ENCODE measurements around the gene ARHGEF28. TPM values are rescaled to one million over a fixed set of nuclear protein-coding genes. Genes with fewer than 3 reads are reported as not detected.

Gene ARHGEF28
- total RNA-seq, 1 donor from 2014 or later, result 2.1 TPM

GRCh38 chr5:73844165-73844564 lies 218.2 kb downstream of the ARHGEF28 start:
- intact Hi-C loops (cut with micrococcal nuclease), result no loop called here
- TF ChIP-seq, protein P1, sequence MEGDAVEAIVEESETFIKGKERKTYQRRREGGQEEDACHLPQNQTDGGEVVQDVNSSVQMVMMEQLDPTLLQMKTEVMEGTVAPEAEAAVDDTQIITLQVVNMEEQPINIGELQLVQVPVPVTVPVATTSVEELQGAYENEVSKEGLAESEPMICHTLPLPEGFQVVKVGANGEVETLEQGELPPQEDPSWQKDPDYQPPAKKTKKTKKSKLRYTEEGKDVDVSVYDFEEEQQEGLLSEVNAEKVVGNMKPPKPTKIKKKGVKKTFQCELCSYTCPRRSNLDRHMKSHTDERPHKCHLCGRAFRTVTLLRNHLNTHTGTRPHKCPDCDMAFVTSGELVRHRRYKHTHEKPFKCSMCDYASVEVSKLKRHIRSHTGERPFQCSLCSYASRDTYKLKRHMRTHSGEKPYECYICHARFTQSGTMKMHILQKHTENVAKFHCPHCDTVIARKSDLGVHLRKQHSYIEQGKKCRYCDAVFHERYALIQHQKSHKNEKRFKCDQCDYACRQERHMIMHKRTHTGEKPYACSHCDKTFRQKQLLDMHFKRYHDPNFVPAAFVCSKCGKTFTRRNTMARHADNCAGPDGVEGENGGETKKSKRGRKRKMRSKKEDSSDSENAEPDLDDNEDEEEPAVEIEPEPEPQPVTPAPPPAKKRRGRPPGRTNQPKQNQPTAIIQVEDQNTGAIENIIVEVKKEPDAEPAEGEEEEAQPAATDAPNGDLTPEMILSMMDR (IDR thresholded peaks at IDR 0.05; ENCODE audit: borderline replicate concordance), result no peak
- Histone ChIP-seq H3K27ac (replicated peaks) (no peak overlapping the region), H3K9me3 (replicated peaks) (no peaks in the 10 kb centered on the region), H3K4me3 (no peak overlapping the region), H3K27me3 (ENCODE audit: low read depth) (no peaks in the 10 kb centered on the region), H3K4me1 (no peaks in the 10 kb centered on the region), H3K36me3 (no peaks in the 10 kb centered on the region)
- no peak for DNase-seq

- intact Hi-C loops (cut with micrococcal nuclease), result no loop called here
- H3K36me3 ChIP-seq, result no peaks in the 10 kb centered on the region
- no peak for DNase-seq
- no peak overlapping the region for H3K27ac ChIP-seq (replicated peaks)
- no peaks in the 10 kb centered on the region for H3K27me3 ChIP-seq (ENCODE audit: low read depth)
- no peaks in the 10 kb centered on the region for H3K9me3 ChIP-seq (replicated peaks)
- no peak overlapping the region for H3K4me3 ChIP-seq
- H3K4me1 ChIP-seq, result peaks cover 9% of the 10 kb centered on the region
- TF ChIP-seq, protein P1 (IDR thresholded peaks at IDR 0.05; ENCODE audit: borderline replicate concordance), result no peak
Observed at GRCh38 chr5:73851471-73852181, 225.6 kb downstream of the ARHGEF28 start.

GRCh38 chr5:73853091-73853490 lies 227.1 kb downstream of the ARHGEF28 start:
- Histone ChIP-seq H3K36me3 (no peaks in the 10 kb centered on the region), H3K27ac (replicated peaks) (no peak overlapping the region), H3K27me3 (ENCODE audit: low read depth) (no peaks in the 10 kb centered on the region), H3K9me3 (replicated peaks) (no peaks in the 10 kb centered on the region), H3K4me1 (peaks cover 23% of the 10 kb centered on the region), H3K4me3 (no peak overlapping the region)
- TF ChIP-seq, protein P1 (IDR thresholded peaks at IDR 0.05; ENCODE audit: borderline replicate concordance), result no peak
- no peak for DNase-seq
- intact Hi-C loops (cut with micrococcal nuclease), result no loop called here

- Histone ChIP-seq H3K4me3 (no peak overlapping the region), H3K36me3 (no peaks in the 10 kb centered on the region), H3K9me3 (replicated peaks) (no peaks in the 10 kb centered on the region), H3K27me3 (ENCODE audit: low read depth) (no peaks in the 10 kb centered on the region), H3K27ac (replicated peaks) (peak overlapping the region; percentile 62), H3K4me1 (peaks cover 42% of the 10 kb centered on the region)
- intact Hi-C loops (cut with micrococcal nuclease), result no loop called here
- TF ChIP-seq, protein P1 (IDR thresholded peaks at IDR 0.05; ENCODE audit: borderline replicate concordance), result no peak
- no peak for DNase-seq
Observed at GRCh38 chr5:73856997-73857396, 231.0 kb downstream of the ARHGEF28 start.

DNA sequence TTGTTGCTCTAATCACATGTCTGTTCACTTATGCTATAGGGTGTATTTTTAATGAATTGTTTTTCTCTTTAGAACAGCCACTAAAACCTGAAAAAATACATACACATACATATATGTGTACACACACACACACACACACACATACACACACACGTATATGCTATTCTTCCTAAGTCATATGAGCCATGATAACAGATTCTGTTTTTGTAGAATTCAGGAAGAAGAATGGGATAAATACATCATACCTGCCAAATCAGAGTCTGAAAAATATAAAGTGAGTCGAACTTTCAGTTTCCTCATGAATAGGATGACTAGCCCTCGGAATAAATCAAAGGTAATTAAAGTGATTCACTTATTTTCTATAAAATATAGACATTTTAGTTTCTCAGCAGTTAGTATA lies 231.4 kb downstream of the ARHGEF28 start:
- Histone ChIP-seq H3K4me1 (peaks cover 44% of the 10 kb centered on the region), H3K4me3 (no peak overlapping the region), H3K27me3 (ENCODE audit: low read depth) (no peaks in the 10 kb centered on the region), H3K27ac (replicated peaks) (peak overlapping the region; percentile 62), H3K9me3 (replicated peaks) (no peaks in the 10 kb centered on the region), H3K36me3 (no peaks in the 10 kb centered on the region)
- TF ChIP-seq, protein P1 (IDR thresholded peaks at IDR 0.05; ENCODE audit: borderline replicate concordance), result no peak
- intact Hi-C loops (cut with micrococcal nuclease), result no loop called here
- DNase-seq, result no peak
